ENCODE data around the gene SH3BP4.

Gene SH3BP4

GRCh38 chr2:235041221-235041917 is 89.6 kb downstream of the SH3BP4 start:
- DNase-seq (ENCODE audit: low read depth, low spot score), result no peak

- DNase-seq (ENCODE audit: low read depth, low spot score), result no peak
Observed at GRCh38 chr2:235041918-235042575, 90.2 kb downstream of the SH3BP4 start.

- DNase-seq (ENCODE audit: low read depth, low spot score), result no peak
Observed at GRCh38 chr2:235042576-235043515, 91.0 kb downstream of the SH3BP4 start.

- DNase-seq (ENCODE audit: low read depth, low spot score), result no peak
Observed at GRCh38 chr2:235043762-235044500, 92.1 kb downstream of the SH3BP4 start.

- no peak for DNase-seq (ENCODE audit: low read depth, low spot score)
Observed at GRCh38 chr2:235044501-235045271, 92.9 kb downstream of the SH3BP4 start.

- no peak for DNase-seq (ENCODE audit: low read depth, low spot score)
Observed at GRCh38 chr2:235045336-235045972, 93.6 kb downstream of the SH3BP4 start.

GRCh38 chr2:235045973-235046343 is 94.1 kb downstream of the SH3BP4 start:
- DNase-seq (ENCODE audit: low read depth, low spot score), result no peak

GRCh38 chr2:235046589-235046988 is 94.8 kb downstream of the SH3BP4 start:
- no peak for DNase-seq (ENCODE audit: low read depth, low spot score)

GRCh38 chr2:235047171-235048160 is 95.6 kb downstream of the SH3BP4 start:
- no peak for DNase-seq (ENCODE audit: low read depth, low spot score)

GRCh38 chr2:235048549-235048948 is 96.7 kb downstream of the SH3BP4 start:
- DNase-seq (ENCODE audit: low read depth, low spot score), result no peak

GRCh38 chr2:235049069-235049468 is 97.3 kb downstream of the SH3BP4 start:
- no peak for DNase-seq (ENCODE audit: low read depth, low spot score)

- DNase-seq (ENCODE audit: low read depth, low spot score), result no peak
Observed at GRCh38 chr2:235049719-235050118, 97.9 kb downstream of the SH3BP4 start.

- no peak for DNase-seq (ENCODE audit: low read depth, low spot score)
Observed at GRCh38 chr2:235050980-235051351, 99.1 kb downstream of the SH3BP4 start.

- no peak for DNase-seq (ENCODE audit: low read depth, low spot score)
Observed at GRCh38 chr2:235051436-235052260, 99.8 kb downstream of the SH3BP4 start.

- DNase-seq (ENCODE audit: low read depth, low spot score), result no peak
Observed at GRCh38 chr2:235052514-235053354, 100.9 kb downstream of the SH3BP4 start.

- DNase-seq (ENCODE audit: low read depth, low spot score), result no peak
Observed at GRCh38 chr2:235053651-235054050, 101.8 kb downstream of the SH3BP4 start.

- DNase-seq (ENCODE audit: low read depth, low spot score), result no peak
Observed at GRCh38 chr2:235054475-235054874, 102.7 kb downstream of the SH3BP4 start.

Measured in activated naive CD8-positive, alpha-beta T cell treated with anti-CD3 and anti-CD28 coated beads, Interleukin-2, amount 50 U/mL, for 16 hours (primary cell).